AG09309 (cell line): ENCODE results near the gene REN.

Experiments used
- DNase-seq: peaks from one replicate; pipeline ENCODE4 v3.0.0-alpha.2; 2010; ENCODE audit warnings: low read depth
- H3K4me3 ChIP-seq: 2 replicates; pipeline ENCODE4 v1.5.1; 2011; ENCODE audit warnings: mild to moderate bottlenecking, low read depth, low read length, moderate library complexity; ENCODE audit not compliant: control insufficient read depth
- CTCF ChIP-seq: IDR thresholded peaks from 2 replicates; pipeline ENCODE4 v1.5.1; 2011; ENCODE audit warnings: mild to moderate bottlenecking, low read depth, low read length, inconsistent platforms; ENCODE audit not compliant: insufficient read depth, control insufficient read depth; ENCODE audit errors: missing control alignments

Gene REN

GRCh38 chr1:204113896-204114295 lies 52.2 kb downstream of the REN start:
- no peak for DNase-seq
- H3K4me3 ChIP-seq: no peak overlapping the region
- no peak for TF ChIP-seq CTCF

DNA sequence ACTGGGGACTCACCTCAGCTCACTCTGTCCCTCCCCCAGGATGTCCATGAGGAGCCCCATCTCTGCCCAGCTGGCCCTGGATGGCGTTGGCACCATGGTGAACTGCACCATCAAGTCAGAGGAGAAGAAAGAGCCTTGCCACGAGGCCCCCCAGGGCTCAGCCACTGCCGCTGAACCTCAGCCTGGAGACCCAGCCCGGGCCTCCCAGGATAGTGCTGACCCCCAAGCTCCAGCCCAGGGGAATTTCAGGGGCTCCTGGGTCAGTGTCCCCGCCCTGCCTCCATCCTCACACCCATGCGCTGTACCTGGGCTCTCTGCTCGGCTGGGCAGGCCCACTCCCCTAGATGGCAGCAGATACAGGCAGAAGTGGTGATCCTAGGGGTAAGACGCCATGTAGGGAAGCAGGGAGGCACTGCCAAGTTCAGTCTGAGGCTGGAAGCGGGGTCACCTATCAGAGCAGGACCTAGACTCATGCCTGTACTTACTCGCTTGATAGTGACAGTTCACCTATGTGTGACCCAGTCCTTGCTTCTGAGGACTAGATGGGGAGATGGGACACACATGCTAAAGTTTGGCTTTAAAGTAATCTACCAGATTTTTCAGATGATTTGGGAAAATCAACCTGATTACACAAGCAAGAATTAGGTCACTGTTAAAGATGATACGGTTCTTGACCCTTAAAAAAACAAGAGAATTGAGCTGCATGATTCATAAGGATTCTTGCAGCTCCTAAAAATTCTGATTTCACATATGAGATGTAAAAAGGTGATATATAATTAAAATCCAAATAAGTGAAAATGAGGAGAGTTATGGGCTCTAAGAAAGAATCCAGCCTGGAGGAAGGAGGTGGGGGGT lies 53.0 kb downstream of the REN start:
- no peak for DNase-seq
- H3K4me3 ChIP-seq: no peak overlapping the region
- TF ChIP-seq CTCF: no peak

DNA sequence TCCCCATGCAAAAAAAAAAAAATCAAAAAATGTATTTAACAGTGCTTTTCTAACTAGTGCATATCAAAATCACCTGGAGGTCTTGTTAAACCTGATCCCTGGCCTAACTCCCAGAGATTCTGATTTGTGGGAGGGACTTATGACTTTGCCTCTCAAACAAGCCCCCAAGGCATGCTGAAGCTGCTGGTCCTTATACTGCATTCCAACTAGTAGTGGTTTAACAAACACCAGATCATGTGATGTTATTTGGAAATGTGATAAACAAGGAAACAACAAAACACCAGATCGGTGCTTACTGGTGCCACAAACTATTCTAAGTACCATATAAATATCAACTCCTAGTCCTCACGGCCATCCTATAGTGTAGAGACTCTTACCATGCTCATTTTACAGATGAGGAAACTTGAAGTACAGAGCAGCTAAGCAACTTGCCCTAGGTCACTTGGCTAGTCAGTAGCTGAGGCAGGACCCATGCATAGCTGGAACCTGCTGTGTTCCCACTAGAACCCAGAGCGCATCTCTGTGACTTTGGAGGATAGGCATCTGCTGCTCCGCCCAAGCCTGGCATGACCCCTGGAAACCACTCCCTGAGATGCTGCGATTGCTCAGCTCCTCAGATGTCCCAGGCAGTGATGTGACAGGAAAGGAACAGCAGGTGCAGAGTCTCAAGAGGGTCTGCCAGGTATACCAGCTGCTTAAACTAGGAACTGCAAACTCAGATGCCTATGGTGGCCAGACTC lies 55.1 kb downstream of the REN start:
- H3K4me3 ChIP-seq: no peak overlapping the region
- no peak for DNase-seq
- no peak for TF ChIP-seq CTCF

DNA sequence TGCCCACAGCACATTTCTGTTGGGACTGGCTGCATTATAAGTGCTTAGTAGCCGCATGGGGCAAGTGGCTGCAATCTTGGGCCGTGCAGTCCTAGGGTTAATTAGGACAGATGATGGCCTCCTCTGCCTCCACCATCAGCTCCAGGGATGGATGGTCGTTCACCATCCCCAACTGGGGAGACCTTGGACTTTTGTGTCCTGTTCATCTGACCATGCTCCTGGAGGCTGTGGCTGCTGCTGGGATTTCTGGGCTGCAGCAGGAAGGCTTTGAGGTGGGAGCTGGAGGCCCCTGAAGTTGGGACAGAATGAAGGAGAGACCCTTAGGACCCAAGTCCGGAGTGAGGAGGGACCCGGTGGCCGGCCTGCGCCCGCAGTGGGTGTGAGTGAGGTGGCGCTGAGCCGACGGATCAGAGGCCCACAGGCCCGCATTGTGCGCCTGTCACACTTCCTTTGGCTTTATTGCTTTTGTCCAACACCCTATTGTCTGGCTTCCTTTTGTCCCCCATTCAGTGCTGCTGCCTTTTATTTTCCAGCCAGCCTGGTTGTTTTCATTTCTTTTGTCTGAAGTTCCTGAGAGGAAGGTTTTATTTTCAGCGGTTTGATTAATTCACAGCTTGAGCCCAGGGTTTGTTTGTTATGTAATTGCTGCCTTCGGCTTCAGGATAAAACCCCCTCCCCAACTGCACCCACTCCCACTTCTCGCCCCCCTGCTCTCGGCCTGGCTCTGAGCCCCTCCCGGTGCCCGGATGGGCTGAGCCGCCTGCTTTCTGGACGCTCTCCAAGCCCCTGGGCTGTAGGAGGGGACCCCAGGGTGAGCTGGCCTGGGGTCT lies 57.6 kb downstream of the REN start:
- no peak for TF ChIP-seq CTCF
- no peak overlapping the region for H3K4me3 ChIP-seq
- no peak for DNase-seq

DNA sequence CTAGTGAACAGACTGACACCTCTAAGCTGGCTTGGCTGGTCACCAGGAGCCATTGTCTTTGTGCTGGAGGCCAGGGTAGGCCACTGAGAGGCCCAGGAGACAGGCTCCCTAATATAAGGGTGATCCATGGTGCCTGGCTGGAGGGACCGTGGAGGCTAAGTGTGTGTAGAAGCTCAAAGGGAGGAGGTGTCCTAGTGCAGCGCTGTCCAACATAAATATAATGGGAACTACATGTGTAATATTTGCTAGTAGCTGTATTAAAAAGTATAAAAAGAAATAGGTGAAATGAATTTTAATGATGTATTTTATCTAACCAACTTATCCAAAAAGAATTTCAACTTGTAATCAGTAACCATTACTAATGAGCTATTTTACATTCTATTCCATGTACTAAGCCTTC lies 58.2 kb downstream of the REN start:
- no peak for TF ChIP-seq CTCF
- DNase-seq: no peak
- H3K4me3 ChIP-seq: no peak overlapping the region

DNA sequence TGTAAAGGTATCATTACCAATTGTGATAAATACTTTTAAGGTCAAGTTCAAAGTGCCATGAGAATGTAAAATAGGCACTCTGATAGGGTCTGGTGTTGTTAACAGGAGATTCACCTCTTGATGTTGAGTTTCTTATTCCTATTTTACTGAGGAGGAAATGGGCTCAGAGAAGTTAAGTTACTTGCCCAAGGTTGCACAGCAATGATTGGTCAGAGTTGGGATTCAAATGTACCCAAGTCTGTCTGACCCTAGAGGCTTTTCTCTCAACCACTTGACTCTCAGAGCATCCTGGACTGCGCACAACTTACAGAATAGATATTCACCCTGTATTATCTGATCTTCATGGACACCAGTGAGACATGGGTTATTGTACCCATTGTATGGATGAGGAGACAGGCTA lies 59.3 kb downstream of the REN start:
- TF ChIP-seq CTCF: no peak
- DNase-seq: no peak
- H3K4me3 ChIP-seq: no peak overlapping the region
